DMS53 treated with DMSO at 0.1 percent for 48 hours (cell line): ENCODE measurements around the gene WDR27.
"Not testable (repeated sequence)": the region's sequence is repeated elsewhere in the genome, so short reads cannot be mapped to it uniquely, and the experiment has no call there.

Experiments used
- DNase-seq: peaks from one replicate; lab custom pipeline; 2025; ENCODE audit not compliant: unreplicated experiment; lab: John Stamatoyannopoulos, UW

The WDR27 gene

DNA sequence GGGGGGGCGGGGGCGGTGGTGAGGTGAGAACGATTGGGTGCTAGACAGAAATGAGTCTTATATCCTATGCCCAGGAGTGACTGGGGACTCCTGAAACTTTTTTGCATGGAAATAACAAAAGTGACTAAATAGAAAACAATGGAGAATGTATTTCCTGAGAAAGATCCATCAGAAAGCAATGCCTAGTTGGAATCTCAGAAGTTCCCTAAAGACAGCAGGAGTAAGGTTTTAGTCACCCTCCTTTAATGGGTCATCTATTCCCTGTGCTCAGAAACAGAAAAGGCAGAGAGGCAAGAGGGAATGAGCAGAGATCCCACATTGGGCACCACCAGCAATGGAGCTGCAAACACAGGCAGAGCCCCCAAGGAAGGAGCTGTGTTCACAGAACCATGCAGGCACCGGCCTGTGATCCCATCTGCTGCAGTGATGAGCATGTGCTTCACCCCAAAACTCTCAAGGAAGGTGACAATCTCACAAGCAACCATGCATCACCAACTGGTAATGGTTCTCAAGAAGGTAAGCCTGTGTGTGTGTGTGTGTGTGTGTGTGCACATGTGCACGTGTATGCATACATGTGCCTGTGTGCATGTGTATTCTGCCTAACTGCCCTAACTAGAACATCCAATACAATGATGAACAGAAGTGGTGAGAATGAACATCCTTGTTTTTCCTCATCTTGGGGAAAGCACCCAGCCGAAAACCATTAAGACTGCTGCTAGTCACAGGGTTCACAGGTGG lies 168.4 kb downstream of the WDR27 start:
- DNase-seq = no peak

DNA sequence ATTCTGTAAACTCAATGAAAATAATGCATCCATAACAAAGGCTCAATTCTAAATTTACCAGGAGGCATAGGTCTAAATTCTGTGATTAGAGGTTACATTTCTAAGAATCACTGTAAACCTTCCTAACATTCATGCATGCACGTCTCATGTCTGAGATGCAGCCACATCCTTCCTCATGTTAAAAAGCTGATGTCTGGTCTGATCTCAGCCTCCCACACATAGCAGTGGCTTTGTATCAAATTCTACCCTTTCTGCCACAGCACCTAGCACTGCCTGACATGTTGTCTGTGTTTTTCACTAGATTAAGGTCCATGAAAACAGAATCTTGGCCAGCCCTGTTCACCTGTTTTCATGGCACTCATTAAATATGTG lies 171.1 kb downstream of the WDR27 start:
- no peak for DNase-seq

DNA sequence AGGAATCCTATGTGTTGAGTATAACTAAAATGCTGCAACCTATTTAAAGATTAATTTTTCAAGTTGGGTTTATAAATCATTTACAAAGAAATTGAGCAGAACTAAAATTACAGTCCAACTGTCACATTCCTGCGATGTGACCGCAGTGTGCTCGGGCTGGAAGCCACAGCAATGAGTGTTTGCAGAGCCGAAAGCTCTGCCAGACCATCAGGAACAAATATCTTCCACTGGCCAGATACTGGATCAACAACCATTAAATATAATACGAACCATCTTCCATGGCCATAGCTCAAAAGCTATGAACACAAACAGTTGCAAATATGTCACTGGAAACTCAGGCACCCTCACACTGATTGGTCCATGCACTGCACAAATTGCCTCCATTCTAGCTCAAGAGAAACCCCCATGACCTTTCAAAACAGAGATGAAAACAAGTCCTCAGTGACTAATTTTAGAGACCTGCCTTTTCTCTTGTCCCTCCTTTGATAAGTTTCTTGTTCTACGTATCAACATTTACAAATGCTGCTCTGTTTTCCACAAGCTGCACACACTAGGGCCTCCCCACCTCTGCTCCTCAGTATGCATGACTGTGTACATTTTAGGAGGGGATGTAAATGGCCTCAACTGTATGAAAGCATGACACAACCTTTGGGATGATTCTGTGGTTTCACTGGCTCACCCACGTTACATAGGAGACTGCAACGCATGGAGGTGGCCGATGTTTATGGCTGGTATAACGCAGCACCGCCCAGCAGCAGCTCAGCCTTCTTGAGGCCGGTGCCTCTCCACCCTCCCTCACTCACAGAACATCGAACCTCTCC lies 171.7 kb downstream of the WDR27 start:
- no peak for DNase-seq

DNA sequence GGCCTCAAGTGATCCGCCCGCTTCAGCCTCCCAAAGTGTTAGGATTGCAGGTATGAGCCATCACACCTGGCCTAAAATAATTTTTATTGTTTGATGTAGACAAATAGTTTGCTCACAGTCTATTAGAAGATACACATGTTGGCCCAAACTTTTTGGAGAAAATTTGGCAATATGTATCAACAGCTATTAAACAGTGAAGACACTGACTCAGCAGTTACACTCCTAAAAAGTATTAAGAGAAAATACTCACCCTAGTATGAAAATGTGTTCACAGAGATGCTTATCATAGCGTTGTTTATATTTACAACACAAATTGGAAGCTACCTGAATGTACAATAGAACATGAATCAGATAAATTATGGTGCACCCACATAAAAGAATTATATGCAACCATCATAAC lies 173.1 kb downstream of the WDR27 start:
- DNase-seq = no peak

DNA sequence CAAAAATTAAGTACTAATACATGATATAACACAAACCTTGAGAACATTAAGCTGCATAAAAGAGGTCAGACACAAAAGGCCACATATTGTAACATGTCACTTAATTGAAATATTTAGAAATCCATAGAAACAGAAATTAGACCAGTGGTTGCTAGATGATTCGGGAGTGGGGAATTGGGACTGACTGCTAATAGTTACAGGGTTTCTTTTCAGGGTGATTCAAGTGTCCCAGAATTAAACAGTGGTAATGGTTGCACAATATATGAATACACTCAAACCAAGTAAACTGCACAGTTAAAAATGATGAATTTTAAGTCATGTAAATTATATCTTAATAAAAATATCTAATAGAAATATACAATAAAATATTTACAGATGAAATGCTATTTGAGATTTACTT lies 174.5 kb downstream of the WDR27 start:
- no peak for DNase-seq

DNA sequence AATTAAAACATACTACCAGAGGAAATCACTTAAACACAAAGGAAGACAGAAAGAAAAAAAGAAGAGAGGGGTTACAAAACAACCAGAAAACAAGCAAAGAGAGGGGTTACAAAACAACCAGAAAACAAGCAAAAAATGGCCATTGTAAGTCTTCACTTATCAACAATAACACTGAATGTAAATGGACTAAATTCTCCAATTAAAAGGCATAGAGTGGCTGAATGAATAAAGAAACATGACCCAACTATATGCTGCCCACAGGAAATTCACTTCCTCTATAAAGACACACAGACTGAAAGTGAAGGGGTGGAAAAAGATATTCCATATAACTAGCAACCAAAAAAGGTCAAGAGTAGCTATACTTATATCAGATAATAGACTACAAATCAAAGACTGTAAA lies 180.0 kb downstream of the WDR27 start:
- no peak for DNase-seq

DNA sequence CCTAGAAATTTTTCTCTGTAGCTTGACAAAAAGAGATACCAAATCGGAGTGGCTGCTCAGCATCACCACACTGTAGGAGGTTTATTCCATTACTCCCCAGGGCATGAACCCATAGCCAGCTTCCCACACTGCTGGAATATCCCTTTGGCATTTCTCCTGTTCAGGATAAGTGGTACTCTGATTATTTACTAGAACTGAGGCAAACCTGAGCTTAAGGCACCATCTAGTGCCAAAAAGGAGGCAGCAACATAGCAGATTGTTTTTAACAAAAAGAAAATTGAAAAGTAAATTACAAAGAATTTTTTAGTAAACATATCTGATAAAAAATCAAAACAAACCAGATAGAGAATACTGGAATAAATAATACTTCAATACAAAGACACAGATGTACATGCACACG lies 181.7 kb downstream of the WDR27 start:
- DNase-seq = no peak

DNA sequence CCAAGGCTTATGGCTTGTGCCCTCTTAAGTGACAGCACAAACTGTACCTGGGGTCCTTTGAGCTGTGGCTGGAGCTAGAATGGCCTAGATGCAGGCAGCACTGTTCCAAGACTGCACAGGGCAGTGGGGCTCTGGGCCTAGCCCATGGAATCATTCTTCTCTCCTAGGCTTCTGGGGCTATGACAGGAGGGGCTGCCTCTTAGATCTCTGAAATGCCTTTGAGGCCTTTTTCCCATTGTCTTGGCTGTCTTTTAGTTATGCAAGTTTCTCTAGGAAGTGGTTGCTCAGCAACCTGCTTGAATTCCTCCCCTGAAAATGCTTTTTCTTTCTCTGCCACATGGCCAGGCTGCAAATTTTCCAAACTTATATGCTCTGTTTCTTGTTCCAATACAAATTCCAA lies 183.4 kb downstream of the WDR27 start:
- no peak for DNase-seq

DNA sequence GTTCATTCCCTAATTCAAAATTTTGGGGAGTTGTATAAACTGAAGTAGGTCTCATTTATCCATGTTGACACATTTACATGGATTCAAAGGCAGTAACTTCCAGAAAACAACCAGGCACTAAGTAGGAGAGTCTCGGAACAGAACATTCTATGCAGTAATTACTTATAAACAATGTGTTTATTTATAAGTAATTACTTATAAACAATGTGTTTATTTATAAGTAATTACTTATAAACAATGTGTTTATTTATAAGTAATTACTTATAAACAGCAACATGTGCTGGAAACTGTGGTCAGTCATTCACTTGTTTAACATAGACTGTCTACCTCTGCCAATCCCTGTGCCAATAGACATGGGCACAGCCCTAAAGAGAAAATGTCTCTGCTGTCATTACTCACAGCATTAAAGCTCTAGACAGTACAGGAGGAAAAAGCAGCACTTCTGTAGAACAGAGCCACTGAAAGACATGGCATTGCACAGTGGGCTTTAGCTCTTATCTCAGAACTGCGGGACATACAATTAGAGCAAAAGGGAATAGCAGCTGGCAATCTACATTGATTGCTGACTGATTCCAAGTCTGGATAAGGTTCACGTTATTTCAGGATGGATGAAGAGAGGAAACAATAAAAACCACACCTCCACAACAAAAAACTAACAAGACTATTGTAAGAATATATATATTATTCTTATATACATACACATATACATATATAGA lies 188.2 kb downstream of the WDR27 start:
- DNase-seq = no peak

DNA sequence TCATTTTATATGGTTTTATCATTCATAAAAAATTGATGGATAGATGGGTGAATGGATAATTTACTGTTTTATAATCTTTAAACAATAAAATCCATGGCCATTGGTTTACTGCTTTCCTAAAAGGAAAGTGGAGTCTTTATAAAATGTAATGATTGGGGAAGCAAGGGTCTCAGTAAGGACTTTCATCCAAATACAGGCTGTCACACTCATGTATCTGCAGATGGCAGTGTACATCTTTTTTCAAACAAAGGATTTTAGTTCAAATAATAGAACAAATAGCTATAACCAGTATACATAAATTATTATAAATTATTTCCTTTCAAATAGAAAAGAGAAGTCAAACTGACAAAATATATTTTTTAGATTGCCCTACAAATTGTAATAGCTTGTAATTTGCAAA lies 190.0 kb downstream of the WDR27 start:
- not testable (repeated sequence) for DNase-seq

DNA sequence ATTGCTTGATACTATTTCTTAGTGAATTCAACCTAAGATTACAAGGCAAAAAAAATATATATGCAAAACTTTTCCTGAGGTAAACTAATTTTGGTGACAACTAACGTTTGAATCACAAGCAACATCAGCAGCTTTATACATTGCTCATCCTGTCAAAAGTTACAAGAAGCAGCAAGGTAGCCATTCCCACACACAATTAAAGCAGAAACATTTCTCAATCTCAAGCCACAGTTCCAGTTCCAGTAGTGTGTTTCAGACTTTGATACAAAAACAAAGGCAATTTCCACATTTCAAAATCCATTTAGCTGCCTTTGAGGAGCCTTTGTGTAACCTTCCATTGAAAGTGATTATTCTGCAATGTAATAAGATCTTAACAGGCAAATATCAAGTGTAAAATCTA lies 191.0 kb downstream of the WDR27 start:
- no peak for DNase-seq

DNA sequence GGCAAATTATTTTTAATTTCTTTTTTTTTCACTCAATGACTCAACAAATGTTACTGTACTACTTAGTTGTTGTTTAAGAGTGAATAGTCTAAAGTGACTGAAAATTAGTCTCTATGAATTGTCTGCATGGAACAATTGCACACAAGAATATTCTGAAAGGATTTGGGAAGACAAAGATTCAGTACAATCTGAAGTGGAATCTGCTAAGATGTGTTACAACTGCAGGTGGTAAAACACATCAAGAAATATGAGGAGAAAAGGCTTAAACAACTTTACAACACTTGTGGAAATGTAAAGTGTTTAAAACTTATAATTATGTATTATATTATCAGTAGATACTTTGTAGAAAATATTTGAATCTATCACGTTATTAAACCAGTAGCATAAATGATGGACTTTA lies 193.4 kb downstream of the WDR27 start:
- DNase-seq = no peak

DNA sequence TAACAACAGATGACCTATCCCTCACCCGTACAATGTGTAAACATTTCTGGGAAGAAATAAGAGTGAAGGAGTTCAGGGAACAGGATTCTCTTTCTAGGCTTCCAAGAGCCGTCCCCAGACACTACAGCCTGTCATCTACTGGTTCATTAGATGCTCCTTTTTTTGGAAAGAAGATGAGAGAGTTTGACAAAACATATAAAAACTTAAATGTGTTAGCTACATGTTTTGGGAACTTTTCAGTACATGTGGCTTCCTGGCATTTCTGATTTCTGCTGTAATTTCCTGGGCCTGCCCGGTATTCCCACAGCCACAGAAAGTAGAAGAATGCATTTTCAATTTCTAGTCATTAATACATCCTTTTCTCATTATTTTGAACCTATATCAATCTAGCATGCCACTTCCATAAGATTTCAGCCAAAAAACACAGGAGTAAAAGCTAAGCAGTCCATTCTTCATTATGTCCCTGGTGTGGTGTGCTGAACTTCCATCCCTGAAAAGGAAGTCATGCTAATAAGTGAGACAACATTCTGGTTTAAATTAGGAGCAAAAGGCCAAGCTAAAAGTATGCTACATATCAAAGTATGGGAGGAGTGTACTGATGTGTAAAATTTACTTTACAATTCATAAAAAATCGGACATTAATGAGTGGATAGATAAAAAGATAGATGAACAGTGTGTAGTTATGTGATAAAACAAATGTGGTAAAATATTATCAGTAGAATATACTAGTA lies 198.2 kb downstream of the WDR27 start:
- DNase-seq = no peak

DNA sequence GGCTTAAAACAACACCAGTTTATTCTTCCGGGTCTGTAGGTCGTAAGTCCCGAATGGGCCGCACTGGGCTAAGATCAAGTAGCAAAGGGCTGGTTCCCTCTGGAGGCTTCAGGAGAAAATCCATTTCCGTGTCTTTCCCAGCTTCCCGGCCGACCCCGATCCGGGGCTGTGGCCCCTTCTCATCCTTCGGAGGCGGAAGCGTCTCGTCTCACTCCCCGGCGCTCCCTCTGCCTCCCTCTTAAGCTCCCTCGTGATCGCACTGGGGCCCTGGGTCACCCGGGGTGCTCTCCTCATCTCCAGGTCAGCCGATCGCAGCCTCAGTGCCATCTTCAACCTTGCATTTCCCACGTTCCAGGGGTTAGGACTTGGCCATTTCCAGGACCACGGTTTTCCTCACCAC lies 199.4 kb downstream of the WDR27 start:
- no peak for DNase-seq

DNA sequence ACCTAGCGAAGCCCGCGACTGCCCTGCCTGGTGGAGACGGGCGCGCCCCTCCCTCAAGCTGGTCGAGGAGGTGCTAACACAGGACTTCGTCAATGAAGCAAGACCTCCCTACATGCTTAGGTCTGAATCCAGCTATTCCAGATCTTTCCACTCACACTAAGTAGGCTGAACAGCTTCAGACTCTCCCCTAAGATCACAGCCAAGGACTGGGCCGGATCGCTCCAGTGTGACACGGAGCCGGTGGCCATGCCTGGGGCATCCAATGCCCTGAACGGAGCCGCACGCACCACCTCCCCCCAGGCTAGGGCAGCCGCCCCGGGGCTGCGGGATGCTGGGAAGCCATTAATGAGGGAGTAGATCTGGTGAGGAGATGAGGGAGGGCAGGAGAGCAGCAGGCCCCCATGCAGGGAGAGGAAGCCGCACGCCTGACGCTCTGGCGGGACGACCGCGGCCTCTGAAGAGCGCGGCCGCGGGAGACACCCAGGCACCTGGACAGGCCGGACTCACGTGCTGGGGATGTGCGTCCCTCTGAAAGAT lies 200.0 kb downstream of the WDR27 start:
- DNase-seq = no peak

DNA sequence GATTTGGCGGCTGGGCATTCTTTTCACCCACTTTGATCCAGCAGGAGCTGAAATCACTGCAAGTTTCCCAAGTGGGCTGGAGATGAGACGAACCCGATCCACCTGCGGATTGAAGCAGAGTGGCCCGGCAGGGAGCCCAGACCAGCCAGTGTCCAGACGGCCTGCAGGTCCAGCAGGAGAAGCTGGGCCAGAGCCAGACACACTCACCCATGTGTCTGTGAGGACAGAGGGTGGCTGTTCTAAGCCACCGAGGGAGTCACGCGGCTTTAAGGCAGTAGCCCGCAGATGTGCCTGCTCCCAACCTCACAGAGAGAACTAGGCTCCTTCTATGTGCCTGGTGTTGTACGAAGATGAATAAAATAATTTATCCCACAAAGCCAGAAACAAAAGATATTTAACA lies 200.7 kb downstream of the WDR27 start:
- DNase-seq = no peak

DNA sequence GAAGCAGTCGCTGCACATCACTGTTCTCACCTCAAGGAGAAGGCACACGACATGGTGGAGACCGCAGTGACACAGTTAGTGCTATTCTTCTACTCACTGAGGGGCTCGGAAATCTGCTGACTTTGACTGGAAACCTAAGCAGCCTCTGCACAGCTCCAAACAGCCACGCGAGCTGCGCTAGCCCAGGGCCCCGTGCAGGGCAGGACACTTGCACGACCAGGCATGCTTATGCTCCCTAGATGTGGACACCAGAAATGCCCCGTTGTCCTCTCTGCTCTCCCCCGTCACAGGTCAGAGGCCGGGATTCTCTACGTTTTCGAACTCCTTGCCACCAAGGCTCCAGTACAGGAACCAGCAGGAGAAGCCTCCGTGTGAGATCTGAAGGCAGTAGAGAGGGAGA lies 201.1 kb downstream of the WDR27 start:
- DNase-seq = no peak

DNA sequence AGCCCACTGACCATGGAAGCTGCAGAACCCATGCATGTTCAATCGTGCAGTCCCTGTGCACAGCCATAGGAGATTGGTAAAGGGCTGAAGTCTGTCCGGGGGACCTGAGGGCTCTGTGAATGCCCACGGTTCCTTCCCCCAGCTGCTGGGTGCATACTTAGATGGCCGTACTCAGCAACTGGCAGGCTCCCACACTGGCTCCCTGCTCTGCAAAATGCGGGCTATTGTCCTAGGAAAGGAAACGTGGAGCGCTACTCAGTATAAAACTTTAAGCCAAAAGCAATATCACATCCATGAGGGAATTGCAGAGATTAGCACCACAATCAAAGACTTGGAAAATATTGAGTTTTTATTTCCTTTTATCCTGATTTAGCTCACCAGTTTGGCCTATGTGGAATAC lies 202.0 kb downstream of the WDR27 start:
- DNase-seq = no peak

DNA sequence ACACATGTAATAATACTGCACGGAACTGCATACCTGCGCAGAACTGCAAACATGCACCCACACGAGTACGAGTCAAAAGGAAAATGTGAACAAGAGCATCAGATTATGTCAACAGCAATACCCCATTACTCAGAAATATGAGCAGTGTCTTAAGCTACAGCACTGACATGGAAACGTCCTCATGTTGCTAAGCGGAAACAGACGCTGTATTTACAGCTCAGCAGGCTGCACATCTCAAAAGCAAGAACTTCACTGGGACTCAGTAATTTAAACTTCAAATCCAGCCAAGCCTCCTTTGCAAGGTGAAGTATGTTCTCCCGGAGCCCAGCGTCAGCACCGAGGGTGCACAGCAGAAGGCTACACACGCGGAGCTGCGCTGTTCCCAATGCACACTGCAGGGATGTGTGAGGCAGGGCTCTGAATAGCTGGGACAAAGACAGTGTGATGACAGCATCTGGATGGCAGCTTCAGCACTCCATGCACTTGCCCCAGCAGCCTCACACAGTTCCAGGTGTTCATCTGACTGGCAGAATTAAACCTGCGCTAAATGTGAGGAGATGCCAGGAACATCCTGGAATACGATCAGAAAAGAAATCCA lies 202.8 kb downstream of the WDR27 start:
- DNase-seq = no peak

DNA sequence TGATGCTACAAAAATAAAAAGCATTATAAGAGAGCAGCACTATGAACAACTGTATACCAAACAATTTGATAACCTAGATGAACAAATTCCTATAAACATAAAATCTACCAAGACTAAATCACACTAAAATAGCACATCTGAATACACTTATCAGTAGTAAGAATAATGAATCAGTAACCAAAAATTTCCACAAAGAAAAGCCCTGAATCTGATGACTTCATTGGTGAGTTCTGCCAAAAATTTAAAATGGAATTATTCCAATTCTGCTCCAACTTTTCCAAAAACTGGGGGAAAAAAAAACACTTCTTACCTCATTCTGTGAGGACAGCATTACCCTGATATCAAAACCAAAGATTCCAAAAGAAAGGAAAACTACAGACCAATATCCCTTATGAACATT lies 206.2 kb downstream of the WDR27 start:
- no peak for DNase-seq

DNA sequence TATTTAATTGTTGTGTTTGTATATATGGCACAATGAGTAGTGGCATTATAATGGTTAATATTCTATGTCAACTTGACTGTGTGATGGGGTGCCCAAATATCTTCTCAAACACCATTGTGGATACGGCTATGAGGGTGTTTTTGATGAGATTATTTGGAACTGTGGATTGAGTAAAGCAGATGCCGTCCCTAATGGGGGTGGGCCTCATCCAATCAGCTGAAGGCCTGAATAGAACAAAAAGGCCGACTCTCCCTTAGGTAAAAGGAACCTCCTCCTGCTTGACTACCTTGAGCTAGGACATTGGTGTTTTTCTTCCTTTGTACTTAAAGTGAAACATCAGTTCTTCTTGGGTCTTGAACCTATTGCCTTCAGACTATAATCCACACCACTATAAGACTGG lies 207.8 kb downstream of the WDR27 start:
- DNase-seq = no peak
